Globus pallidus (tissue), 1 donor: ENCODE measurements around the gene SEC24C.
"Not testable (repeated sequence)": the region's sequence is repeated elsewhere in the genome, so short reads cannot be mapped to it uniquely, and the experiment has no call there.

Experiments used
- DNase-seq: peaks from one replicate; pipeline ENCODE4 v3.0.0-alpha.2; 2015; ENCODE audit warnings: low spot score

The SEC24C gene

DNA sequence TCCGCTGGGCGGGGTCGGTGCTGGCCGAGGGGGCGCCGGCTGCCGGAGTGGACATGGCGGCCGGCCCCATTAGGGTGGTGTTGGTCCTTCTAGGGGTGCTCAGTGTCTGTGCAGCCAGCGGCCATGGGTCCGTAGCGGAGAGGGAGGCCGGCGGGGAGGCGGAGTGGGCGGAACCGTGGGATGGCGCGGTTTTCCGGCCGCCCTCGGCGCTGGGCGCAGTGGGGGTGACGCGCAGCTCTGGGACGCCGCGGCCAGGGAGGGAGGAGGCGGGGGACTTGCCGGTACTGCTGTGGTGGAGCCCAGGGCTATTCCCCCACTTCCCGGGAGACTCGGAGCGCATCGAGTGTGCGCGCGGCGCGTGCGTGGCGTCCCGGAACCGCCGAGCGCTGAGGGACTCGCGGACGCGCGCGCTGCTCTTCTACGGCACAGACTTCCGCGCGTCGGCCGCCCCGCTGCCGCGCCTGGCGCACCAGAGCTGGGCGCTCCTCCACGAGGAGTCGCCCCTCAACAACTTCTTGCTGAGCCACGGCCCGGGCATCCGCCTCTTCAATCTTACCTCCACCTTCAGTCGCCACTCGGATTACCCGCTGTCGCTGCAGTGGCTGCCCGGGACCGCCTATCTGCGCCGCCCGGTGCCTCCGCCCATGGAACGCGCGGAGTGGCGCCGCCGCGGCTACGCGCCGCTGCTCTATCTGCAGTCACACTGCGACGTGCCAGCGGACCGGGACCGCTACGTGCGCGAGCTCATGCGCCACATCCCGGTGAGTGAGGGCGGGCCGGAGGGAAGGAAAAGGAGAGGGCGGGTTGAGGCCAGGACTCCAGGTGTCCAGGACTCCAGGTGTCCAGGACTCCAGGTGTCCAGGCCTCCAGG is 28.3 kb downstream of the SEC24C start:
- DNase-seq = peak; percentile 86

GRCh38 chr10:73773152-73773879 is 29.1 kb downstream of the SEC24C start:
- DNase-seq = no peak

DNA sequence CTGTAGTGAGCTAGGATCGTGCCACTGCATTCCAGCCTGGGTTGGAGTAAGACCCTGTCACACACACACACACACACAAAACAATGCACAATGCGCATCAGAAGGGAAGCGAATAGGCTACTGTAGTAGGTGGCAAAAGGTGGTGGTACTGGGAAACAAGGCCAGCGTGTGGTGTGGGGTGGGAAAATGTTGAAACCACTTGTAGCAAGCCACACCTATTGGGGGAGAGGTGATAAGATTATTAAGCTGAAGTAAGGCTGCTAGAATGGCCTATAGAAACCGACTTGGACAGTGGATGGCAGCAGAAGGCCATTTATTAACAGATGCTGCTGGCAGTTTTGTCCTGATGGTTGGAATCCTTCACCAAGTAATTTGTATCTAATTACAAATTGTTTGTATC is 30.5 kb downstream of the SEC24C start:
- no peak for DNase-seq

DNA sequence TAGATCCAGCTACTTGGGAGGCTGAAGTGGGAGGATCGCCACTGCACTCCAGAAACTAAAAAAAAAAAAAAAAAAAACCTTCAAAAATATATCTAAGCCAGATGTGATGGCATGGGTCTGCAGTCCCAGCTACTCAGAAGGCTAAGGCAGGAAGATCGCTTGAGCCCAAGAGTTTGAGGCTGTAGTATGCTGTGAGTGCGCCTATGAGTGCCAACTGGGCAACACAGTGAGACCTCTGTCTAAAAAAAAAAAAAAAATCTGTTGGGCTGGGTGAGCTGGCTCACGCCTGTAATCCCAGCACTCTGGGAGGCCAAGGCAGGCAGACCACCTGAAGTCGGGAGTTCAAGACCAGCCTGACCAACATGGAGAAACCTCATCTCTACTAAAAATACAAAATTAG is 34.8 kb downstream of the SEC24C start:
- DNase-seq = no peak

GRCh38 chr10:73779539-73780197 is 35.5 kb downstream of the SEC24C start:
- no peak for DNase-seq

GRCh38 chr10:73780301-73780700 is 36.1 kb downstream of the SEC24C start:
- no peak for DNase-seq

- DNase-seq = no peak
Measured at GRCh38 chr10:73780966-73781365, 36.8 kb downstream of the SEC24C start.

DNA sequence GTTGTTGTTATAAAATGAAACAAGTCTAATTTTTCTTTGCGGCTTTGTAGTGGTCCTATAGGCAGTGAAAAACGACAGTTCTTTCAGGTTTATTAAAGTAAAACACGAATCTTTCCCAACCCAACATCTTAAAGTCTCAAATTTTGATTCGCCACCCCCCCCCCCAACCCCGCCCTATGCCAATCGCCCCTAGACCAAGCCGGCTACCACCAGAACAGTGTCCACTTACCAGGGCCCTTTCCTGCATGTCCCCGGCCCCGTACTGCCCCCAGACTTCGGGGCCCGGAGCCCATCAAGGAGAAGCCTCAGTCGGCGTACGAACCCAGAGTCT is 37.3 kb downstream of the SEC24C start:
- DNase-seq = no peak

GRCh38 chr10:73781879-73782748 is 37.9 kb downstream of the SEC24C start, which contains the start of gene CHCHD1:
CHCHD1 (plus strand) TSS chr10:73782048; CDS start chr10:73782076, 28 bp downstream.
- peak; percentile 84 for DNase-seq

DNA sequence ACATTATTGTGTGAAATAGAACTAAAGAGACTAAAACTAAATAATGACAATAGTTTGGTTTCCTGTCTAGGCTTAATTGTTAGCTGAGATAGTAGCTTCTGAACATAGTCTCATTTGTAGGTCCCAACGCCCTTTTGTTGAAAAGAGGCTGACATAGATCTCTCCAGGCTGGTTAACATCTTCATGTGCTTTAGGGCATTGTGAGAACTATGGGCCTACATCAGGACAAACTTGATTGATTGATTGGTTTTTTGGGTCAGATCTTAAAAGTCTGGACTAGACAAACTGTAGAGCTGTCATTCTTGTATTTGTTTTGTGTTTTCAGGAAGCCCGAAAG is 38.5 kb downstream of the SEC24C start:
- DNase-seq = no peak

GRCh38 chr10:73785211-73785720 is 41.1 kb downstream of the SEC24C start, which contains the start of gene ZSWIM8:
ZSWIM8 (plus strand) TSS chr10:73785606; CDS start chr10:73785879, 273 bp downstream.
- DNase-seq = peak; percentile 98

DNA sequence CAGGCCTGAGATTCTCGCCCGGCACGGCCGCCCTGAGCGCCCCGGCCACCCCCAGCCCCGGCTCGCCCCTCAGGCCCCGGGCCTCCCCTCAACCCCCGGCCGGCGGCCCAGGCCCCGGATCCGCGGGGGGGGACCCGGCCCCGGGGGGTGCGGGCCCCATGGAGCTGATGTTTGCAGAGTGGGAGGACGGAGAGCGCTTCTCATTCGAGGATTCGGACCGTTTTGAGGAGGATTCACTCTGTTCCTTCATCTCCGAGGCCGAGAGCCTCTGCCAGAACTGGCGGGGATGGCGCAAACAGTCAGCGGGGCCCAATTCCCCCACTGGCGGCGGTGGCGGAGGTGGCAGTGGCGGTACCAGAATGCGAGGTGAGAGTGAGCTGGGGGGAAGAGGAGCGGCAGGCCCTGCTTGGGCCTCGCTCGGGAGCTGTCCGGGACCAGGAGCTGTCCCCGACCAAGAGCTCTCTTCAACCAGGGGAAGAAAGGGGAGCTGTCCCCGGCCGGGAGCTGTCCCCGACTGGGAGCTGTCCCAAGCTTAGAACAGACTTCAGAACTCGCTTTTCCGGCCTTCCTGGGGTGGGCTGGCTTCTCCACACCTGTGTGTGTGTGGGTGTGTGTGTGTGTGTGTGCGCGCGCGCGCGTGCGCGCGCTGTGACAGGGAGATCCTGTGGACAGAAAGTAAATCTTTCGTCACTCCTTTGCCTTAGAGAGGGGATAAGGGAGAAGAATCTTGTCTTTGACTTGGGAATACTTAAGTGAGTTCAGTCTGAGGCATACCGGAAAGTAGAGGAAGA is 41.7 kb downstream of the SEC24C start:
- no peak for DNase-seq

DNA sequence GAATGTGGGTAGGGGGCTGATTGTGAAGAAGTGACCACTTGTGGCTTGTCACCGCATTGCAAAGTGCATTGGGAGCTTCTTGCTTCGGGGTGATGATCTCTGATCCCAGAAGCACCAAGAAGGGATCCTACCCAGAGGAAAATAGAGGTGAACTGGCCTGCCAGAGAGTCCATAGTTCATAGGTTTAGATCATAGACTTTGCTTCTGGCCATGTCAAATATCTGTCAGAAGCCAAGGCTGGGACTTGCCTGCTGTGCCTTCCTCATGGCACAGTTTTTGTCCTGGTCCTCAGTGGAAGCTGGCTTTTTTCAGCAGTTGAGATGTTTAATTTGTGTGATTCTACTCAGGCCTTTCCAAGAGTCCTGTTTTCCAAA is 42.3 kb downstream of the SEC24C start:
- DNase-seq = no peak

- not testable (repeated sequence) for DNase-seq
Measured at GRCh38 chr10:73787031-73787800, 43.0 kb downstream of the SEC24C start.

GRCh38 chr10:73788864-73789658 is 44.9 kb downstream of the SEC24C start:
- no peak for DNase-seq

GRCh38 chr10:73789659-73790055 is 45.5 kb downstream of the SEC24C start:
- DNase-seq = no peak

GRCh38 chr10:73790886-73791625 is 46.9 kb downstream of the SEC24C start:
- no peak for DNase-seq

DNA sequence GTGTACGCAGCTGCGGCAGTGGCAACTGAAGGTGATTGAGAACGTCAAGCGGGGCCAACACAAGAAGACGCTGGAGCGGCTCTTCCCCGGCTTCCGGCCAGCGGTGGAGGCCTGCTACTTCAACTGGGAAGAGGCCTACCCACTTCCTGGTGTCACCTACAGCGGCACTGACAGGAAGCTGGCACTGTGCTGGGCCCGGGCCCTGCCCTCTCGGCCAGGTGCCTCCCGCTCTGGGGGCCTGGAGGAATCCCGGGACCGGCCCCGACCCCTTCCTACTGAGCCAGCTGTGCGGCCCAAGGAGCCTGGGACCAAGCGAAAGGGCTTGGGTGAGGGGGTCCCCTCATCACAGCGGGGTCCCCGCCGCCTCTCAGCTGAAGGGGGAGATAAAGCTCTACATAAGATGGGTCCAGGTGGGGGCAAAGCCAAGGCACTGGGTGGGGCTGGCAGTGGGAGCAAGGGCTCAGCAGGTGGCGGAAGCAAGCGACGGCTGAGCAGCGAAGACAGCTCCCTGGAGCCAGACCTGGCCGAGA is 47.8 kb downstream of the SEC24C start:
- DNase-seq = no peak
